Stomach (tissue), 9 donors: ENCODE measurements around the gene KCNA5. TPM values are rescaled to one million over a fixed set of nuclear protein-coding genes. Genes with fewer than 3 reads are reported as not detected.

Experiments
- DNase-seq, 2 donors: peaks; one replicate each; pipeline versions ENCODE4 v3.0.0 to v3.0.0-alpha.2; 2013 to 2019
- H3K27ac ChIP-seq, 5 donors: fragments of 200-600 bp in 4 of 5; sonication (generic) in 4 of 5; one replicate each; pipeline ENCODE4 v1.5.1; 2013 to 2019; ENCODE audit warnings: mild to moderate bottlenecking in 1 of 5, moderate library complexity in 1 of 5
- H3K27me3 ChIP-seq, 3 donors: fragments of 200-600 bp; sonication (generic); one replicate each; pipeline ENCODE4 v1.5.1; 2017 to 2019; ENCODE audit warnings: mixed run types in 1 of 3
- H3K36me3 ChIP-seq, 4 donors: fragments of 200-600 bp; sonication (generic); 1 replicate in 3 of 4; 2 replicates in 1 of 4; pipeline ENCODE4 v1.5.1; 2016 to 2019
- H3K4me1 ChIP-seq, 4 donors: fragments of 200-600 bp; sonication (generic); one replicate each; pipeline ENCODE4 v1.5.1; 2016 to 2019
- H3K4me3 ChIP-seq, 4 donors: fragments of 200-600 bp; sonication (generic) in 3 of 4; one replicate each; pipeline ENCODE4 v1.5.1; 2016 to 2019; ENCODE audit warnings: mild to moderate bottlenecking in 1 of 4
- H3K9me3 ChIP-seq, 4 donors: fragments of 200-600 bp; sonication (generic); one replicate each; pipeline ENCODE4 v1.5.1; 2016 to 2019
- CTCF ChIP-seq, 7 experiments: fragments of 450-650 bp in 4 of 7; fragments of 200-600 bp in 3 of 7; sonication (generic) in 3 of 7; IDR thresholded peaks; one replicate each; pipeline ENCODE4 v1.5.1; 2016 to 2019; ENCODE audit warnings: antibody characterized with exemption in 7 of 7, control low read depth in 2 of 7, mild to moderate bottlenecking in 1 of 7
- EP300 ChIP-seq: sonication (generic); formaldehyde crosslinking; IDR thresholded peaks from one replicate; pipeline ENCODE4 v1.6.1; 2017; ENCODE audit warnings: antibody characterized with exemption
- POLR2A ChIP-seq, 4 donors: fragments of 450-650 bp; IDR thresholded peaks; one replicate each; pipeline ENCODE4 v1.6.1; 2016; ENCODE audit warnings: antibody characterized with exemption in 4 of 4, control low read depth in 2 of 4, mild to moderate bottlenecking in 1 of 4, moderate library complexity in 1 of 4
- POLR2AphosphoS5 ChIP-seq, 3 donors: sonication (generic); formaldehyde crosslinking; IDR thresholded peaks; one replicate each; pipeline ENCODE4 v1.6.1; 2016; ENCODE audit warnings: antibody characterized with exemption in 3 of 3
- WGBS, 5 donors: extraction: QIAGEN DNeasy Blood & Tissue Kit in 3 of 5; methylation state at CpG; one replicate each; pipeline versions ENCODE4 v1.1.5 to v1.1.7; 2013 to 2018; 5-methylcytosine and 5-hydroxymethylcytosine counted together
- intact Hi-C: fragments of 100-400 bp; cut with DNase I; formaldehyde crosslinking; loops from one replicate; pipeline ENCODE4 v1.15.1; 2023; ENCODE audit warnings: low total_unique reads
- polyA plus RNA-seq, 3 donors: library from polyadenylated mRNA; stranded (reverse); fragments of 200-250 nt; gene quantifications; one replicate each; pipeline ENCODE4 v1.2.3, GENCODE V29; 2013
- total RNA-seq, 5 donors: library from RNA; depleted of rRNA; stranded (reverse); fragments of >200 nt; gene quantifications; one replicate each; pipeline versions ENCODE4 v1.1.0 to v1.2.3, GENCODE V29; 2014 to 2016
- donor health status: healthy with polysubstance abuse.
- donor health status: Bipolar disorder and iron deficiency.
- donor health status: healthy.

The KCNA5 gene
- total and polyA plus RNA-seq, 8 donors = 0.58 to 6.5 (median 3.5) TPM; not detected in 3

DNA sequence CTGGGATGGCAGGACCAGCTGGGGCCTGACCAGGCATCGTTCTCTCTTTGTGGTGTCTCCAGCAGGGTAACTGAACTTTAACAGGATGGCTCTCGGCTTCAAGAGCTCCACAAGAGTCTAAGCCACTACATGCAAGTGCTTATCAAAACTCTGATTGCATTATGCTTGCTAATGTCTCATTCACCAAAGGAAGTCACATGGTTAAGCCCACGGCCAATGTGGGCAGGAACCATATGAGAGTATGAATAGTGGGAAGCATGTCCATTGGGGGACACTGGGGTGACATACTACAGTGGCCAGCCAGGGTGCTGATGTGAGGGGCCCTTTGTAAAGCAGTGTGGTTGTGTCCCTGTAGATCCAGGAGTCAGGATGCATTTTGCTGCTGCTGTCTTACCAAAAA lies 35.0 kb upstream of the KCNA5 start:
- H3K4me1 ChIP-seq = no peaks in the 10 kb centered on the region
- 56 to 64% (median 60%) methylated on average over 3 of the region's 3 CpGs for WGBS, 5 donors
- H3K9me3 ChIP-seq = no peaks in the 10 kb centered on the region
- H3K27me3 ChIP-seq = peaks cover 0 to 7% (median 0%) of the 10 kb centered on the region in 3 donors
- TF ChIP-seq CTCF (IDR thresholded peaks at IDR 0.05) = no peak
- TF ChIP-seq EP300 = no peak
- TF ChIP-seq POLR2AphosphoS5 (IDR thresholded peaks at IDR 0.05) = no peak
- no peak for TF ChIP-seq POLR2A (IDR thresholded peaks at IDR 0.05)
- no peak overlapping the region for H3K4me3 ChIP-seq
- H3K27ac ChIP-seq = no peak overlapping the region
- H3K36me3 ChIP-seq = no peaks in the 10 kb centered on the region
- DNase-seq = no peak
- intact Hi-C loops = loop anchor here (5.0 kb wide), 1 partner anchor 151 kb away; no protein-coding TSS in a partner anchor

DNA sequence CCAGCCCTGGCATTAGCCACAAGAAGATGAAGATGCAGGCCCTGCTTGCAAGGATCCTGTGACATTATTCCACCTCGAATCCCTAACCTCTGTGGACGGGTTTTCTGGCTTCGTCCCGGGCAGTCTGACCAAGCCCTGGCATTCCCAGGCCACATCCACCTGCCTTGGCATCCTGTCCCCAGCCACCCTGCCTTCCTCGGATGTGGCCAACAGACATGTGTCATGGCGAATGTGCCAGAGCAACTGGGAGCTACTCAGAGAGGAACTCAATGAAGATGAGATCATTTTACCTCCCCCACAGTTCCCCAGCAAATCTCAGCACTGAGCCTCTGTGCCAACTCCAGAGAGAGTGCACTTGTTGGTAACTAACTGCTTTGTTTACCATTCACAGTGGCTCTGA lies 33.5 kb upstream of the KCNA5 start:
- H3K27me3 ChIP-seq = peaks cover 0 to 7% (median 0%) of the 10 kb centered on the region in 3 donors
- DNase-seq = no peak
- H3K36me3 ChIP-seq = no peaks in the 10 kb centered on the region
- no peak for TF ChIP-seq POLR2AphosphoS5 (IDR thresholded peaks at IDR 0.05)
- TF ChIP-seq POLR2A (IDR thresholded peaks at IDR 0.05) = no peak
- no peak for TF ChIP-seq EP300
- TF ChIP-seq CTCF (IDR thresholded peaks at IDR 0.05) = no peak
- intact Hi-C loops = no loop called here
- 74 to 88% (median 87%) methylated on average over 5 to 6 of the region's 6 CpGs for WGBS, 5 donors
- no peak overlapping the region for H3K4me3 ChIP-seq
- no peak overlapping the region for H3K27ac ChIP-seq
- no peaks in the 10 kb centered on the region for H3K4me1 ChIP-seq
- no peaks in the 10 kb centered on the region for H3K9me3 ChIP-seq

- no peak overlapping the region for H3K27ac ChIP-seq
- WGBS, 5 donors = 70 to 89% (median 79%) methylated on average over 6 of the region's 6 CpGs
- H3K9me3 ChIP-seq = no peaks in the 10 kb centered on the region
- TF ChIP-seq POLR2AphosphoS5 (IDR thresholded peaks at IDR 0.05) (no peak), CTCF (IDR thresholded peaks at IDR 0.05) (no peak), EP300 (no peak), POLR2A (IDR thresholded peaks at IDR 0.05) (no peak)
- H3K4me1 ChIP-seq = no peaks in the 10 kb centered on the region
- H3K4me3 ChIP-seq = no peak overlapping the region
- H3K36me3 ChIP-seq = no peaks in the 10 kb centered on the region
- intact Hi-C loops = no loop called here
- peaks cover 0 to 7% (median 0%) of the 10 kb centered on the region in 3 donors for H3K27me3 ChIP-seq
- no peak for DNase-seq
Observed at GRCh38 chr12:5012337-5012736, 31.3 kb upstream of the KCNA5 start.

DNA sequence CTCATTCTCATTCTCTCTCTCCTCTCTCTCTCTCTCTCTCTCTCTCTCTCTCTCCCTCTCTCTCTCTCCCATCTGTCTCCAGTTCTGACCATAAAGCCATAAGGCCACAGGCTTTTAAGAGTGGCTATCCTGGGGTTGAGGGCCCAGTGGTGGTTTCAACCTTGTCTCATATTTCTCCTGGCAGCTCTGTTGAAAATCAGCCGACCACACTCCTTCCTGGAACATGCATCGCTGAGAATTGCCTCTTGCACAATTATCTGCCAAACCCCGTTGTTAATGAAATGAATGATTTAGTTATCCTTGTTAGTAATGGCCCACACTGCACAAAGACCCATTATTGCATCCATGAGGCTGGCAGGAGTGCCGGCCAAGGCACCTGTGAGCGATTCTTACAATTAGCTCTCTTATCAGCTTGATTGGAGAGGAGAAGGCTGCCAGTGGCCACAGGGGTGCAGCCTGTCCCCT lies 30.4 kb upstream of the KCNA5 start:
- Histone ChIP-seq H3K27me3 (peaks cover 0 to 13% (median 0%) of the 10 kb centered on the region in 3 donors), H3K36me3 (no peaks in the 10 kb centered on the region), H3K4me1 (no peaks in the 10 kb centered on the region), H3K9me3 (no peaks in the 10 kb centered on the region), H3K4me3 (no peak overlapping the region), H3K27ac (no peak overlapping the region)
- DNase-seq = peak in 1 of 2 donors; percentile 18
- no peak for TF ChIP-seq POLR2AphosphoS5 (IDR thresholded peaks at IDR 0.05)
- no peak for TF ChIP-seq CTCF (IDR thresholded peaks at IDR 0.05)
- TF ChIP-seq POLR2A (IDR thresholded peaks at IDR 0.05) = no peak
- TF ChIP-seq EP300 = no peak
- 48 to 65% (median 57%) methylated on average over 5 of the region's 5 CpGs for WGBS, 5 donors
- intact Hi-C loops = no loop called here
